GM13977 (cell line): ENCODE measurements around the gene SLIT1.

Source experiments
- DNase-seq: peaks from one replicate; pipeline ENCODE4 v3.0.0; 2012; ENCODE audit warnings: low spot score
- in situ Hi-C: fragments of 300-500 bp; cut with MboI; formaldehyde crosslinking; loops from one replicate; pipeline ENCODE4 v1.12.0; 2022; ENCODE audit warnings: low sequenced_read_pairs, low pct_unique_long_range_greater_than_20kb, mixed read lengths, inconsistent platforms; ENCODE audit not compliant: unreplicated experiment
- TF ChIP-seq, protein P1 (sequence below): IDR thresholded peaks from 2 replicates; pipeline ENCODE4 v1.5.1; 2012; ENCODE audit warnings: mild to moderate bottlenecking, control low read depth; ENCODE audit not compliant: insufficient read depth; ENCODE audit errors: extremely low read depth, missing control alignments

The SLIT1 gene

DNA sequence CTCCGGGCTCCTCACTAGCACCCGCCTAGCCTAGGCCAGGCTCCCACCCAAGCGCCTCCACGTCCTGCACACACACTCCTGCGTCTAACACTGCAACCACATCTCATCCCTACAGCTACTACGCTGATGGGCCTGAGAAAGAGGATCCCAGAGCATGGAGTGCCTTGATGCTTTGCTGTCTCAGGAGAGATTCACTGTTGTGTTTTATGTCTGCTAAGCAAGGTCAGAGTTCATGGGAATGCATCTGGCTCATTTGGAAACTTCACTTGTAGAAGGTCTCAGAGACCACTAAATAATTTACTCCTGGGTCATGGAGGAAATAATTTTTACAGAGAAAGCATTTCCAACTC lies 88.7 kb downstream of the SLIT1 start:
- no peak for DNase-seq
- TF ChIP-seq, protein P1, sequence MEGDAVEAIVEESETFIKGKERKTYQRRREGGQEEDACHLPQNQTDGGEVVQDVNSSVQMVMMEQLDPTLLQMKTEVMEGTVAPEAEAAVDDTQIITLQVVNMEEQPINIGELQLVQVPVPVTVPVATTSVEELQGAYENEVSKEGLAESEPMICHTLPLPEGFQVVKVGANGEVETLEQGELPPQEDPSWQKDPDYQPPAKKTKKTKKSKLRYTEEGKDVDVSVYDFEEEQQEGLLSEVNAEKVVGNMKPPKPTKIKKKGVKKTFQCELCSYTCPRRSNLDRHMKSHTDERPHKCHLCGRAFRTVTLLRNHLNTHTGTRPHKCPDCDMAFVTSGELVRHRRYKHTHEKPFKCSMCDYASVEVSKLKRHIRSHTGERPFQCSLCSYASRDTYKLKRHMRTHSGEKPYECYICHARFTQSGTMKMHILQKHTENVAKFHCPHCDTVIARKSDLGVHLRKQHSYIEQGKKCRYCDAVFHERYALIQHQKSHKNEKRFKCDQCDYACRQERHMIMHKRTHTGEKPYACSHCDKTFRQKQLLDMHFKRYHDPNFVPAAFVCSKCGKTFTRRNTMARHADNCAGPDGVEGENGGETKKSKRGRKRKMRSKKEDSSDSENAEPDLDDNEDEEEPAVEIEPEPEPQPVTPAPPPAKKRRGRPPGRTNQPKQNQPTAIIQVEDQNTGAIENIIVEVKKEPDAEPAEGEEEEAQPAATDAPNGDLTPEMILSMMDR: no peak
- in situ Hi-C loops: no loop called here

DNA sequence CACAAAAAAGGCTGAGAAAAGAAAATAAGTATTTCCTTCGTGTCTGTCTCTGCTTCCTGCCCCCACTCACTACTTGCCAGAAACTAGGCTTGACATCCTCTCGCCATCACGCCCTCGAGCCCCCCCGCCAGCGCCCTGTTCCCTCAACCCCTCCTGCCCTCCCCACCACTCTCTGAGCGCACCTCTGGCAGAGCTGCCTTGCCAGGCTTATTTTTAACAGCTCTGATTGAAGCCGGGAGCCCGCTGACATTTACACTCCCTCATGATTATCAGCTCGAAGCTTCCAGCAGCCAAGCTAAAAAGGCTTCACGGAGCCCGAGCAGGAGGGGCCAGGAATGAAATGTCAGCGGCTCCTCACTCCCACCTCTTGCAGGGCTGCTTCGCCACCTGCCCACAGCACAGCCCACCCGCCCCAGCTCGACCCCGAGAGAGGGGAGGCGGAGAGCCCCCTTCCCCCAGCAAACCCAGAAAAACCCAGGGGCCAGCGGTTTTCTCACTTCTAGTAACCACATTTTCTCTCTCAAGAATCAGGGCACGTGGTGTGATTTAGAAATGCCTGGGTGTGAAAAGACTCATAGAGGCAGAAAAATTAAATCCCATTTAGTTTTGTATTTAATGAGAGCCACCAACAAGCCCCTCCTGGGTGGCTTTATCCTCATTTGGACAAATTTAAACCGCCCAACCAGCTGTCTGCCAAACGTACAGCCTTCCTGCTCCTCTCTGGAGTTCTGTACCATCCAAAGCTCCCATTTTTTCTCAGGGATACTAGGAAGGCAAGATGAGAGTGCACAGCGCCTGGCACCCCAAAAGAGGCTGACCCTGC lies 89.3 kb downstream of the SLIT1 start:
- in situ Hi-C loops: no loop called here
- TF ChIP-seq, protein P1: no peak
- no peak for DNase-seq

DNA sequence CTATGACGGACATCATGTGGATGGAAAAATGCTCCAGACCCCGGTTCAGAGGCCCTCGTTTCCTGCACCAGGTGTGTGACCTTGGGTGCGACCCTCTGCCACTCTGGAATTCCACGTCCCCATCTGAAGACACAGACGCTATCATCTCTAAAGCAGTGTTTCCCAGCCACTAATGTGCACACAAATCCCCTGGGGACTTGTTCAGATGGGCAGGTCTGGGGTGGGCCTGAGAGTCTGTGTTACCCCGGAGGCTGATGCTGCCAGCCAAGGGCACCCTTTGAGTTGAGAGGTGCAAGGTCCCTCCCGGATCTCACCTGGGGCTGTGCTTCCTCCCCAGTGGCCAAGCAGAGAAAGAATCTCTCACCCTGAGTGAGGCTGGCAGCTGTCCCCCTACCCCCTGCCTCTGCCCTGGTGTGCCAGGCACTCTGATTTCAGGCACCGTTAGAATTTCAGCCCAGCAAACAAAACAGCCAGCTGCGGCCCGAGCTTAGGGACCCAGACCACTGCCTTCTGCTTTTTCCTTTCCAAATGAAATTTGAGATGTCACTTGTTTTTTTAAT lies 90.0 kb downstream of the SLIT1 start:
- TF ChIP-seq, protein P1: no peak
- in situ Hi-C loops: no loop called here
- no peak for DNase-seq

DNA sequence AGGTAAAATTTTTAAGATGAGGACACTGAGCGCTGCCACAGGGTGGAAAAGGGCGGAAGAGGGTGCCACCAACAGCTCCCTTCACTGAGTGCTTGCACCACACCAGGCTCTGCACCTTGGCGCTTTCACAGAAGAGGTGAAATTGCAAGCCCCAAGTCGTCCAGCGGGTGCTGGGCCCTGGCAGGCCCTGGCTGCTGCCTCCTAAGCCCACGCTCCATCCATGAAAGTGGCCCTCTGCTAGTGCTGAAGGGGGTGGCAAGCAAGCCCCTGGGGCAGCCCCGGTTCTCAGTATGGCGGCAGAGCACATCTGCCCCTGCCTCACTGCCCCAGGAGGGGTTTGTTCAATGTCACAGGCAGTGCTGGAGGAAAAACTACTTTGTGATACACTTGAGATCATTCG lies 95.1 kb downstream of the SLIT1 start:
- no peak for DNase-seq
- TF ChIP-seq, protein P1: no peak
- in situ Hi-C loops: no loop called here

DNA sequence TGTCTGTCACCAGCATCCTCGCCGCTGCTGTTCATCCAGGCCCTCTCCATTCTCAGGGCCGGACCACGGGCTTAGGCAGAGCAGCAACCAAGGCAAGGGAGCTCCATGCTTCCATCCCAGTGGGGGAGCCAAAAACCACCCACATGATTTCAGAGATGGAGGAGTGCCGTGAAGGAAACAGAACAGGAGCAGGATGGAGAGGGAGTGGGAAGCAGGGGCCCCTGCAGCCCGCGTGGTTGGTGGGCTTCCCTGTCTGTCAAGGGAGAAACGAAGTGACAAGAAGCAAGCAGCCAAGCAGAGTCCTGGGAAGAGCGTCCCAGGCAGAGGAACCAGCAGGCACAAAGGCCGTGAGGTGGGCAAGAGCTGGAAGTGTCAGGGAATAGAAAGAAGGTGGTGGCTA lies 95.7 kb downstream of the SLIT1 start:
- DNase-seq: no peak
- in situ Hi-C loops: no loop called here

DNA sequence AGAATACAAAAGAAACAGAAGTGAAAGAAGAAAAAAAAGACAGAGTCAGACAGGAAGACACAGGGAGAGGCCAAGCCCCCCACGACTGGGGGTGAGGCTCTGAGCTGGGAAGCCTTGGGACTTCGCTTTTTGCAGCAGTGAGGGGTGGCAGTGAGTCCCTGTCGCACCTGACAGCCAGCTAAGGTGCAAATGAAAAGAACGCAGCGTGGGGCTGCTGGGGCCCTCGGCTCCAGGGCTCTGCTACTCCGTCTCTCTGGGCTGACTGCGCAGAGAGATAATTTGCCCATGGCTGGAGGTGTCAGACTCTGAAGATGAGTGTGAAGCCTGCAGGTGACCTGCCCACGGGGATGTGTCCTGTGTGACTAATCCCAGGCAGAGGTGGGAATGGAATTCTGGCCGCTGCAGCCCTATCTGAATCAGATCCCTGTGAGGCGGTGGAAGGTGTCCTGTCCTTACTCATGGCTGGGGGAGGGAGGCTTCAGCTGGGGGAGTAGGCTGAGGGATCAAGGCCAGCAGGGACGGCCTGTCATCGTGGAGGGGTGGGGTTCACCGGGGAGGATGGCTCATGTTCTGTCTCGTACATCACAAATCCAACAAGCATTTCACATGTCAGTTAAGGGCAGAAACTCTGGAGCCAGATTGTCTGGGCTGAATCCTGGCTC lies 96.4 kb downstream of the SLIT1 start:
- in situ Hi-C loops: no loop called here
- TF ChIP-seq, protein P1: no peak
- DNase-seq: no peak

More for the DNA sequence above, 95.7 kb downstream of the SLIT1 start:
- TF ChIP-seq, protein P1: no peak
